GM06990 (cell line): ENCODE measurements around the gene ITGA3.

Source experiments
- DNase-seq: peaks from one replicate; pipeline ENCODE4 v3.0.0-alpha.2; 2011; ENCODE audit not compliant: insufficient read length; ENCODE audit errors: extremely low read depth
- H3K27me3 ChIP-seq: replicated peaks from 2 replicates; pipeline ENCODE4 v1.6.0; 2011; ENCODE audit warnings: low read length; ENCODE audit not compliant: control insufficient read depth, insufficient read depth
- H3K36me3 ChIP-seq: 2 replicates; pipeline ENCODE4 v1.5.1; 2011; ENCODE audit warnings: low read length; ENCODE audit not compliant: control insufficient read depth, insufficient read depth
- H3K4me3 ChIP-seq: replicated peaks from 2 replicates; pipeline ENCODE4 v1.5.1; 2011; ENCODE audit warnings: low read depth, mild to moderate bottlenecking, control low read depth, low read length
- TF ChIP-seq, protein P1 (sequence below): IDR thresholded peaks from 2 replicates; pipeline ENCODE4 v1.5.1; 2011; ENCODE audit warnings: low read length, control low read depth, mild to moderate bottlenecking, inconsistent platforms; ENCODE audit not compliant: insufficient read depth, poor library complexity, severe bottlenecking

Gene ITGA3

GRCh38 chr17:50047488-50048126, 8.3 kb upstream of the ITGA3 start:
- TF ChIP-seq, protein P1, sequence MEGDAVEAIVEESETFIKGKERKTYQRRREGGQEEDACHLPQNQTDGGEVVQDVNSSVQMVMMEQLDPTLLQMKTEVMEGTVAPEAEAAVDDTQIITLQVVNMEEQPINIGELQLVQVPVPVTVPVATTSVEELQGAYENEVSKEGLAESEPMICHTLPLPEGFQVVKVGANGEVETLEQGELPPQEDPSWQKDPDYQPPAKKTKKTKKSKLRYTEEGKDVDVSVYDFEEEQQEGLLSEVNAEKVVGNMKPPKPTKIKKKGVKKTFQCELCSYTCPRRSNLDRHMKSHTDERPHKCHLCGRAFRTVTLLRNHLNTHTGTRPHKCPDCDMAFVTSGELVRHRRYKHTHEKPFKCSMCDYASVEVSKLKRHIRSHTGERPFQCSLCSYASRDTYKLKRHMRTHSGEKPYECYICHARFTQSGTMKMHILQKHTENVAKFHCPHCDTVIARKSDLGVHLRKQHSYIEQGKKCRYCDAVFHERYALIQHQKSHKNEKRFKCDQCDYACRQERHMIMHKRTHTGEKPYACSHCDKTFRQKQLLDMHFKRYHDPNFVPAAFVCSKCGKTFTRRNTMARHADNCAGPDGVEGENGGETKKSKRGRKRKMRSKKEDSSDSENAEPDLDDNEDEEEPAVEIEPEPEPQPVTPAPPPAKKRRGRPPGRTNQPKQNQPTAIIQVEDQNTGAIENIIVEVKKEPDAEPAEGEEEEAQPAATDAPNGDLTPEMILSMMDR: no peak
- no peak for DNase-seq
- Histone ChIP-seq H3K4me3 (no peak overlapping the region), H3K27me3 (no peaks in the 10 kb centered on the region), H3K36me3 (no peaks in the 10 kb centered on the region)

DNA sequence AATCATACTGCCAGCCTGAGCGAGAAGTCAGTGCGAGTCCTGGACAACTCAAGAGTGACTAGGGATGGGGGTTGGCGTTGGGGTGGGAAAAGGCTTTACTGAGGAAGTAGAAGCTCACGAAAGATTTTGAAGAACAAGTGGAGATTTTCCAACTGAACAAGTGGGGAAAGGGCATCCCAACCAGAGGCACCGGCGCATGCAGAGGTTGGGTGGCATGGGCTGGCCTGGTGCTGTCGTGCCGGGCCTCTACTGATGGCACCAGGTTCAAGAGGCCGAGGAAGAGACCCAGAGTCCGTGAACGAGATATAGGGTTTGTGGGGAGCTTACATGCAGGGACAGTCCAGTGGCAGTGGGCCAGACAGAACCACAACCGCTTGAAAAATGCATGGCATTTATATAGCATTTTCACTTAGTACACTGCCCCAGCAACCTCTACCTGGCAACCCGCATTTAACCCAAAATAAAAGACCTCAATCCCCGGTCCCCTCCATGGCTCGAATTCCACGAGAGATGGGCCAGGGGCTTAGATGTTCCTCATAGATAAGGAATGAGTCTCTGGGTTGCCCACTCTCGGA, 7.7 kb upstream of the ITGA3 start:
- H3K36me3 ChIP-seq: no peaks in the 10 kb centered on the region
- TF ChIP-seq, protein P1: no peak
- H3K27me3 ChIP-seq: no peaks in the 10 kb centered on the region
- no peak overlapping the region for H3K4me3 ChIP-seq
- DNase-seq: no peak

GRCh38 chr17:50048988-50049387, 6.9 kb upstream of the ITGA3 start:
- TF ChIP-seq, protein P1: no peak
- no peaks in the 10 kb centered on the region for H3K36me3 ChIP-seq
- DNase-seq: no peak
- H3K4me3 ChIP-seq: no peak overlapping the region
- H3K27me3 ChIP-seq: no peaks in the 10 kb centered on the region

DNA sequence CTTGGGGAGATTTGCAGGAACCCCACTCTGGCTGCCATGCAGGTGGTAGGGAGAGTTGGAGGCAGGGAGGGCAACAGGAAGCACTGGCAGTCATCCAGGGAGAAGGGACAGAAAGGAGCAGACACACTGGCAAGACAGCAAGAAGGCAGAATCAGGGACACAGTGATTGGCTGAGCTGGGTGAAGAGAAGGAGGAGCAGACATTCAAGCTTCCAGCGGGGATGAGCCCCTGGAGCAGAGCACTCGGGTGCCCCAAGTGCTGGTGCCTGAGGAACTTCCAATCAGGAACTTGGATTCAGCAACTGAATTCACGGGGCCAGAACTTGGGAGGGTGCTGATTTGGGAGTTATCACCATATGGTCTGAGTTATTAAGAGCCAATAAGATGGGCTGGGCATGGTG, 6.3 kb upstream of the ITGA3 start:
- no peak for DNase-seq
- H3K27me3 ChIP-seq: no peaks in the 10 kb centered on the region
- TF ChIP-seq, protein P1: no peak
- H3K4me3 ChIP-seq: no peak overlapping the region
- no peaks in the 10 kb centered on the region for H3K36me3 ChIP-seq

GRCh38 chr17:50050431-50051032, 5.4 kb upstream of the ITGA3 start:
- no peak for DNase-seq
- Histone ChIP-seq H3K27me3 (no peaks in the 10 kb centered on the region), H3K36me3 (no peaks in the 10 kb centered on the region), H3K4me3 (no peak overlapping the region)
- TF ChIP-seq, protein P1: no peak
